MM.1S (cell line): ENCODE measurements around the gene EVA1C.
"Not testable (repeated sequence)": the region's sequence is repeated elsewhere in the genome, so short reads cannot be mapped to it uniquely, and the experiment has no call there.

ENCODE experiments used
- DNase-seq: peaks from one replicate; pipeline ENCODE4 v3.0.0-alpha.2; 2015
- H2AFZ ChIP-seq: fragments of 300-600 bp; sonication (generic); 2 replicates; pipeline ENCODE4 v1.6.0; 2016; ENCODE audit warnings: antibody characterized with exemption, low read length
- H3F3A ChIP-seq: fragments of 300-600 bp; sonication (generic); 2 replicates; pipeline ENCODE4 v1.6.1; 2016; ENCODE audit warnings: mild to moderate bottlenecking, antibody characterized with exemption, low read length, moderate library complexity, mixed read lengths; ENCODE audit not compliant: insufficient read depth
- H3K27ac ChIP-seq: fragments of 300-600 bp; sonication (generic); 2 replicates; pipeline ENCODE4 v1.5.1; 2016; ENCODE audit warnings: mild to moderate bottlenecking, low read length
- H3K27me3 ChIP-seq: fragments of 300-600 bp; sonication (generic); replicated peaks from 2 replicates; pipeline ENCODE4 v1.6.0; 2016; ENCODE audit warnings: low read length; ENCODE audit not compliant: insufficient read depth
- H3K36me3 ChIP-seq: fragments of 300-600 bp; sonication (generic); replicated peaks from 2 replicates; pipeline ENCODE4 v1.6.1; 2016; ENCODE audit warnings: mild to moderate bottlenecking, low read length, mixed read lengths; ENCODE audit not compliant: insufficient read depth
- H3K4me1 ChIP-seq: fragments of 300-600 bp; sonication (generic); 2 replicates; pipeline ENCODE4 v1.6.1; 2016; ENCODE audit warnings: low read length, mixed read lengths
- H3K4me2 ChIP-seq: fragments of 300-600 bp; sonication (generic); 2 replicates; pipeline ENCODE4 v1.6.0; 2016; ENCODE audit warnings: low read depth, low read length
- H3K4me3 ChIP-seq: fragments of 300-600 bp; sonication (generic); 2 replicates; pipeline ENCODE4 v1.5.1; 2016; ENCODE audit warnings: low read length, mixed read lengths
- H3K79me2 ChIP-seq: fragments of 300-600 bp; sonication (generic); 2 replicates; pipeline ENCODE4 v1.6.1; 2016; ENCODE audit warnings: mixed run types, low read length, mixed read lengths
- H3K9ac ChIP-seq: fragments of 300-600 bp; sonication (generic); 2 replicates; pipeline ENCODE4 v1.6.1; 2016; ENCODE audit warnings: low read length, mixed read lengths
- H3K9me2 ChIP-seq: fragments of 300-600 bp; sonication (generic); replicated peaks from 2 replicates; pipeline ENCODE4 v1.6.1; 2016; ENCODE audit warnings: mild to moderate bottlenecking, low read length, mixed read lengths; ENCODE audit not compliant: insufficient read depth
- H3K9me3 ChIP-seq: fragments of 300-600 bp; sonication (generic); replicated peaks from 2 replicates; pipeline ENCODE4 v1.6.1; 2016; ENCODE audit warnings: mild to moderate bottlenecking, low read length, mixed read lengths; ENCODE audit not compliant: insufficient read depth
- H4K20me1 ChIP-seq: fragments of 300-600 bp; sonication (generic); 2 replicates; pipeline ENCODE4 v1.6.1; 2016; ENCODE audit warnings: mild to moderate bottlenecking, low read length, moderate library complexity, mixed read lengths; ENCODE audit not compliant: insufficient read depth
- EZH2 ChIP-seq: fragments of 300-600 bp; sonication (generic); optimal IDR thresholded peaks from 2 replicates; pipeline ENCODE3; 2017; ENCODE audit warnings: low read depth, mild to moderate bottlenecking, antibody characterized with exemption, low read length, mixed read lengths
- EZH2phosphoT487 ChIP-seq: fragments of 300-600 bp; sonication (generic); IDR thresholded peaks from 2 replicates; pipeline ENCODE4 v1.6.1; 2018; ENCODE audit warnings: antibody characterized with exemption, low read length
- TF ChIP-seq, protein P1 (sequence below): fragments of 300-600 bp; sonication (generic); IDR thresholded peaks from 2 replicates; pipeline ENCODE4 v1.5.1; 2016; ENCODE audit warnings: antibody characterized with exemption, low read length, mixed read lengths

Gene EVA1C

GRCh38 chr21:32442566-32443318, 30.2 kb downstream of the EVA1C start:
- no peaks in the 10 kb centered on the region for H3K27me3 ChIP-seq
- no peaks in the 10 kb centered on the region for H3K4me1 ChIP-seq
- no peaks in the 10 kb centered on the region for H3K9me3 ChIP-seq
- no peak overlapping the region for H3K9ac ChIP-seq
- H3K4me3 ChIP-seq, result no peak overlapping the region
- no peaks in the 10 kb centered on the region for H3K9me2 ChIP-seq
- no peak overlapping the region for H2AFZ ChIP-seq
- no peaks in the 10 kb centered on the region for H3K79me2 ChIP-seq
- no peak overlapping the region for H3K27ac ChIP-seq
- no peaks in the 10 kb centered on the region for H4K20me1 ChIP-seq
- no peaks in the 10 kb centered on the region for H3F3A ChIP-seq
- TF ChIP-seq EZH2phosphoT487, result no peak
- TF ChIP-seq, protein P1, sequence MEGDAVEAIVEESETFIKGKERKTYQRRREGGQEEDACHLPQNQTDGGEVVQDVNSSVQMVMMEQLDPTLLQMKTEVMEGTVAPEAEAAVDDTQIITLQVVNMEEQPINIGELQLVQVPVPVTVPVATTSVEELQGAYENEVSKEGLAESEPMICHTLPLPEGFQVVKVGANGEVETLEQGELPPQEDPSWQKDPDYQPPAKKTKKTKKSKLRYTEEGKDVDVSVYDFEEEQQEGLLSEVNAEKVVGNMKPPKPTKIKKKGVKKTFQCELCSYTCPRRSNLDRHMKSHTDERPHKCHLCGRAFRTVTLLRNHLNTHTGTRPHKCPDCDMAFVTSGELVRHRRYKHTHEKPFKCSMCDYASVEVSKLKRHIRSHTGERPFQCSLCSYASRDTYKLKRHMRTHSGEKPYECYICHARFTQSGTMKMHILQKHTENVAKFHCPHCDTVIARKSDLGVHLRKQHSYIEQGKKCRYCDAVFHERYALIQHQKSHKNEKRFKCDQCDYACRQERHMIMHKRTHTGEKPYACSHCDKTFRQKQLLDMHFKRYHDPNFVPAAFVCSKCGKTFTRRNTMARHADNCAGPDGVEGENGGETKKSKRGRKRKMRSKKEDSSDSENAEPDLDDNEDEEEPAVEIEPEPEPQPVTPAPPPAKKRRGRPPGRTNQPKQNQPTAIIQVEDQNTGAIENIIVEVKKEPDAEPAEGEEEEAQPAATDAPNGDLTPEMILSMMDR, result no peak
- no peak for TF ChIP-seq EZH2
- H3K4me2 ChIP-seq, result no peak overlapping the region
- H3K36me3 ChIP-seq, result no peaks in the 10 kb centered on the region
- DNase-seq, result no peak

- Histone ChIP-seq H2AFZ (no peak overlapping the region), H3K36me3 (no peaks in the 10 kb centered on the region), H3K27me3 (no peaks in the 10 kb centered on the region), H3K4me2 (no peak overlapping the region), H3K27ac (no peak overlapping the region), H3K4me3 (no peak overlapping the region), H3K79me2 (no peaks in the 10 kb centered on the region), H3K9me2 (no peaks in the 10 kb centered on the region), H3F3A (no peaks in the 10 kb centered on the region), H3K4me1 (no peaks in the 10 kb centered on the region), H3K9me3 (no peaks in the 10 kb centered on the region), H4K20me1 (no peaks in the 10 kb centered on the region), H3K9ac (no peak overlapping the region)
- no peak for DNase-seq
- TF ChIP-seq, protein P1, result no peak
- TF ChIP-seq EZH2 (no peak), EZH2phosphoT487 (no peak)
Observed at GRCh38 chr21:32445101-32445500, 32.6 kb downstream of the EVA1C start.

DNA sequence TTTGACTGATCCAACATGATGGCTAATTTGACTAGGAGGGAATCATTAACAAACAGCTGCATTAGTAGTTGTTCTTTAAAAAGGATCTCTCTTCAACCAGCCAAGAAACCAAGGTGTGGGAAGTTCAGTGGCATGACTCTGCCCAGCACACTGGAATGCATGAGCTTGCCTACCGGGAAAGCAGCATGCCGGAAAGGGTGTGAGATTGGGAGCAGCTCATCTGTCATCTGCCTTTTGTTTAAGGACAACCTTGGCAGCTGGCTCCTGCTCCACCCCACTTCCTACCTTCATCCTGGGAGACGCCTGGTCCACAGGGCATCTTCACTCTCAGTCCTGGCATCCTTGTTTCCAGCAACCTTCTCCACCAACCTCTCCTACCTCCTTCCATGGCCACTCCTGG, 33.9 kb downstream of the EVA1C start:
- not testable (repeated sequence) for H3K36me3 ChIP-seq, H3K4me2 ChIP-seq, H3F3A ChIP-seq, H3K9me2 ChIP-seq, H3K4me1 ChIP-seq, H3K27me3 ChIP-seq, H4K20me1 ChIP-seq, H3K9ac ChIP-seq, H3K27ac ChIP-seq, H3K79me2 ChIP-seq, H3K9me3 ChIP-seq, DNase-seq, H3K4me3 ChIP-seq, H2AFZ ChIP-seq

GRCh38 chr21:32447224-32447623, 34.7 kb downstream of the EVA1C start:
- Histone ChIP-seq H3K9me3 (no peaks in the 10 kb centered on the region), H3K4me1 (no peaks in the 10 kb centered on the region), H3K9ac (no peak overlapping the region), H3K27ac (no peak overlapping the region), H3K4me2 (no peak overlapping the region), H3F3A (no peaks in the 10 kb centered on the region), H3K27me3 (no peaks in the 10 kb centered on the region), H3K9me2 (no peaks in the 10 kb centered on the region), H3K79me2 (no peaks in the 10 kb centered on the region), H4K20me1 (no peaks in the 10 kb centered on the region), H3K4me3 (no peak overlapping the region), H2AFZ (no peak overlapping the region), H3K36me3 (no peaks in the 10 kb centered on the region)
- TF ChIP-seq, protein P1, result no peak
- TF ChIP-seq EZH2, result no peak
- no peak for DNase-seq
